HepG2 (cell line): ENCODE data around the gene FUCA2. TPM values are rescaled to one million over a fixed set of nuclear protein-coding genes. Genes with fewer than 3 reads are reported as not detected.

Source experiments
- ATAC-seq: fragments of 200-7000 bp; cut with Tn5 transposase; 3 replicates; pipeline ENCODE4 v1.9.1; 2020; ENCODE audit warnings: mild to moderate bottlenecking, moderate library complexity
- BruUV-seq: library from RNA; stranded (reverse); fragments of 400-500 nt; replicated peaks from 2 replicates; lab custom pipeline; 2021; lab: Mats Ljungman, UMichigan
- CTCF ChIA-PET: fragments of 300-600 bp; formaldehyde crosslinking; extraction: SDS; loops from one replicate; lab custom pipeline; 2021; ENCODE audit warnings: low total read pairs, inconsistent platforms, low intra/inter-chr PET ratio; lab: Yijun Ruan, JAX
- POLR2A ChIA-PET: fragments of 350-600 bp; sonication (Branson Sonifier 250); formaldehyde crosslinking; loops from one replicate; lab custom pipeline; 2020; ENCODE audit warnings: antibody characterized with exemption, inconsistent platforms; lab: Yijun Ruan, JAX
- DNase-seq: peaks from one replicate; pipeline ENCODE4 v3.0.0-alpha.2; 2015; ENCODE audit warnings: low spot score
- FAIRE-seq: peaks from 3 replicates; lab custom pipeline; 2011; peaks lifted over from hg19 to GRCh38; lab: Jason Lieb, UNC
- H2AFZ ChIP-seq: one replicate; pipeline ENCODE4 v1.6.1; 2011; ENCODE audit warnings: low read length, inconsistent platforms
- H3K27ac ChIP-seq: fragments of 300-600 bp; 3 replicates; pipeline ENCODE4 v1.8.0; 2011; ENCODE audit warnings: mixed run types, mild to moderate bottlenecking, mixed read lengths, low read length, inconsistent platforms; ENCODE audit not compliant: insufficient read depth; ENCODE audit errors: extremely low read length
- H3K27me3 ChIP-seq, 2 experiments: fragments of 200-600 bp in 1 of 2; 2 replicates in 1 of 2; 3 replicates in 1 of 2; pipeline versions ENCODE4 v1.6.0 to v1.8.0; 2011; ENCODE audit warnings: low read length in 2 of 2, mild to moderate bottlenecking in 2 of 2, moderate library complexity in 2 of 2, inconsistent platforms in 1 of 2; ENCODE audit not compliant: insufficient read depth in 2 of 2, control insufficient read depth in 1 of 2
- H3K36me3 ChIP-seq, 2 experiments: fragments of 200-600 bp in 1 of 2; replicated peaks in 1 of 2; 2 replicates in 1 of 2; 3 replicates in 1 of 2; pipeline versions ENCODE4 v1.5.1 to v1.8.0; 2011; ENCODE audit warnings: low read length in 2 of 2, inconsistent platforms in 1 of 2; ENCODE audit not compliant: insufficient read depth in 2 of 2, control insufficient read depth in 1 of 2
- H3K4me1 ChIP-seq: 2 replicates; pipeline ENCODE4 v1.5.1; 2012; ENCODE audit warnings: low read length, inconsistent platforms; ENCODE audit not compliant: insufficient read depth
- H3K4me2 ChIP-seq: 2 replicates; pipeline ENCODE4 v1.6.0; 2011; ENCODE audit warnings: low read depth, low read length, inconsistent platforms
- H3K4me3 ChIP-seq, 3 experiments: fragments of 200-600 bp in 1 of 3; sonication (generic), shearing (Covaris generic) in 1 of 3; replicated peaks in 1 of 3; 2 replicates each; pipeline ENCODE4 v1.5.1; 2011 to 2016; ENCODE audit warnings: low read length in 3 of 3, inconsistent platforms in 2 of 3, low read depth in 2 of 3, mild to moderate bottlenecking in 2 of 3, control low read depth in 1 of 3, mixed read lengths in 1 of 3; ENCODE audit not compliant: insufficient read depth in 1 of 3
- H3K79me2 ChIP-seq: one replicate; pipeline ENCODE4 v1.6.1; 2011; ENCODE audit warnings: low read length, inconsistent platforms; ENCODE audit not compliant: insufficient read depth
- H3K9ac ChIP-seq: 2 replicates; pipeline ENCODE4 v1.6.0; 2011; ENCODE audit warnings: mild to moderate bottlenecking, low read depth, low read length, inconsistent platforms; ENCODE audit not compliant: insufficient read depth
- H3K9me3 ChIP-seq: 2 replicates; pipeline ENCODE4 v1.5.1; 2012; ENCODE audit warnings: mild to moderate bottlenecking, low read length
- H4K20me1 ChIP-seq: 2 replicates; pipeline ENCODE4 v1.6.0; 2011; ENCODE audit warnings: inconsistent platforms, mild to moderate bottlenecking, low read length, moderate library complexity; ENCODE audit not compliant: insufficient read depth
- CTCF ChIP-seq: sonication (generic); formaldehyde crosslinking; IDR thresholded peaks from 2 replicates; pipeline ENCODE4 v1.5.0; 2020; ENCODE audit warnings: mild to moderate bottlenecking, missing genetic modification reagents, moderate library complexity
- HNRNPL ChIP-seq: fragments of 200-400 bp; formaldehyde crosslinking; IDR thresholded peaks from 2 replicates; pipeline ENCODE4 v1.6.1; 2017; ENCODE audit warnings: mild to moderate bottlenecking, low read depth, low read length
- JUND ChIP-seq: sonication (generic); formaldehyde crosslinking; IDR thresholded peaks from 2 replicates; pipeline ENCODE4 v1.8.0; 2022; ENCODE audit warnings: mild to moderate bottlenecking, missing genetic modification reagents
- KLF9 ChIP-seq: IDR thresholded peaks from 2 replicates; pipeline ENCODE4 v1.6.1; 2016; ENCODE audit warnings: low read depth
- STAG1 ChIP-seq: sonication (generic); formaldehyde crosslinking; IDR thresholded peaks from 2 replicates; pipeline ENCODE4 v1.4.0; 2020; ENCODE audit warnings: missing genetic modification reagents
- TCF7 ChIP-seq: sonication (generic); IDR thresholded peaks from 2 replicates; pipeline ENCODE4 v1.6.1; 2016; ENCODE audit warnings: antibody characterized with exemption, low read depth
- ZNF660 ChIP-seq: sonication (generic); formaldehyde crosslinking; IDR thresholded peaks from 2 replicates; pipeline ENCODE4 v1.5.1; 2020; ENCODE audit warnings: mild to moderate bottlenecking, low read depth, missing genetic modification reagents, borderline replicate concordance
- WGBS: methylation state at CpG from one replicate; pipeline ENCODE4 v1.1.6; 2017; ENCODE audit warnings: low lambda C conversion rate; 5-methylcytosine and 5-hydroxymethylcytosine counted together
- in situ Hi-C: cut with HindIII; loops from 2 replicates; pipeline ENCODE4 v1.10.0; 2017; ENCODE audit warnings: low pct_unique_long_range_greater_than_20kb; ENCODE audit not compliant: extremely low pct_ligation_motif_present
- intact Hi-C: fragments of 100-400 bp; cut with micrococcal nuclease; formaldehyde crosslinking; loops from one replicate; pipeline ENCODE4 v1.10.0; 2022; ENCODE audit not compliant: unreplicated experiment
- polyA plus RNA-seq, 8 experiments: library from polyadenylated mRNA; depleted of rRNA in 3 of 8; stranded (reverse) in 7 of 8; unstranded in 1 of 8; fragments of >200 nt; fragmentation: Illumina TruSeq in 4 of 8; extraction: Trizol in 4 of 8; gene quantifications; 2 replicates each; pipeline versions ENCODE4 v1.2.1 to v1.2.3, GENCODE V29; 2011 to 2016; ENCODE audit warnings: low read depth in 4 of 8, missing spikeins in 1 of 8, mixed read lengths in 1 of 8; ENCODE audit not compliant: insufficient read depth in 1 of 8
- total RNA-seq, 5 experiments: library from RNA; depleted of rRNA; stranded (reverse); fragments of >200 nt; fragmentation: Illumina TruSeq; extraction: Trizol; gene quantifications; 2 replicates each; pipeline ENCODE4 v1.2.3, GENCODE V29; 2016; ENCODE audit warnings: low read depth in 1 of 5

Gene FUCA2
- total and polyA plus RNA-seq, 2 of the 13 experiments (the other 11 are each of a cell fraction or from before 2014, with no cell fraction given): 87.4 to 144 TPM

DNA sequence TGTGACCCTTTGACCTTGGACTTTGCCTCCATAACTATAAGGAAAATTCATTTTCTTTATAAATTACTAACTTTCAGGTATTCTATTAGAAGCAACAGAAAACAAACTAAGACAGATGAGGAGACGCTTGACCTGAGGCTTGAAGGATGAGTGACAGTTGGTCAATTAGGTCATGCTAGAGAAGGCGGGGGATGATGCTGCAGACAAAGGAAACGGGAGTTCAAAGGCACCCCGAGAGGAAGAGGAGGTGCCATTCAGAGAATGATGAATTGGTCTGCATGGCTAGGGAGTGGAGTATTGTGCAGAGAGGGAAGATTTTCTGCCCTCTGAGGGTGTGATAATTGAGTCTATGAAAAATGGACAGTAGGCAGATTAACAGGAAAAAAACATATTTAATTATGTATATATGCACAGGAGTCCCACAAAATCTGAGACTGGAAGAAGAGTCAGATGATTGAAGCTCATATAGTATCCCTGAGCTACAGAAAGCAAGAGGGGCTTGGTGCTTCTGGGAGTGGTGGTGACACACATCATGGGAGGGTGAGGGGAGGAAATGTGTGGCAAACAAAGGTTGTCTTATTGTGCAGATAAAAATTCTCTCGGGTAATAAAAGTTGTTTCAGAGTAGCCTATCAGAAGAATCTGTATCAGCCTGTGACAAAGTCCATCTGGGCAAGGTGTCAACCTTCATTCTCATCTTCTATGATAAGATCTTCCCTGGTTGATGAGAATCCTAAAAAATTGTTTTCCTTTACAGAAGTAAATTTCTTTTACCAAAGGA, 20.4 kb upstream of the FUCA2 start:
- no peaks in the 10 kb centered on the region for H3K79me2 ChIP-seq
- DNase-seq (no peak), ATAC-seq (no peak), FAIRE-seq (no peak)
- H3K4me3 ChIP-seq: no peak overlapping the region
- intact Hi-C loops: no loop called here
- no peaks in the 10 kb centered on the region for H3K9me3 ChIP-seq
- peaks cover 0 to 27% of the 10 kb centered on the region in 2 experiments; a peak in 4 of 5 replicates for H3K27me3 ChIP-seq
- H2AFZ ChIP-seq: no peak overlapping the region
- no peak overlapping the region for H3K27ac ChIP-seq
- in situ Hi-C loops: no loop called here
- H3K4me1 ChIP-seq: peaks cover 22% of the 10 kb centered on the region
- ChIA-PET POLR2A (no interaction called here), CTCF (no interaction called here)
- 8% methylated on average over 5 of the region's 5 CpGs for WGBS
- no peak overlapping the region for H3K9ac ChIP-seq
- TF ChIP-seq JUND (CRISPR knock-in tag) (no peak), TCF7 (peak; percentile 23; the same call in 1 of the 2 replicates)
- H3K4me2 ChIP-seq: no peak overlapping the region
- H4K20me1 ChIP-seq: no peaks in the 10 kb centered on the region
- no peaks in the 10 kb centered on the region for H3K36me3 ChIP-seq
- no TSS peak for BruUV-seq

- POLR2A ChIA-PET: no interaction called here
These were observed 17.6 kb upstream of the FUCA2 start for GRCh38 chr6:143529095-143529494.

More at GRCh38 chr6:143529095-143529494, 17.6 kb upstream of the FUCA2 start:
- no peak for DNase-seq
- intact Hi-C loops: no loop called here
- TF ChIP-seq CTCF (CRISPR knock-in tag) (peak; percentile 14; the same call in 1 of the 2 replicates), KLF9 (CRISPR knock-in tag) (no peak), STAG1 (peak; percentile 43), ZNF660 (no peak), HNRNPL (no peak)
- H3K79me2 ChIP-seq: no peaks in the 10 kb centered on the region
- no peak overlapping the region for H3K4me2 ChIP-seq
- ATAC-seq: peak; percentile 51
- no peaks in the 10 kb centered on the region for H3K36me3 ChIP-seq
- H4K20me1 ChIP-seq: no peaks in the 10 kb centered on the region
- no peak for FAIRE-seq
- H3K27me3 ChIP-seq: peaks cover 0 to 12% of the 10 kb centered on the region in 2 experiments; a peak in 4 of 5 replicates
- 34% methylated on average over 2 of the region's 2 CpGs for WGBS
- in situ Hi-C loops: no loop called here
- no peak overlapping the region for H2AFZ ChIP-seq
- no peak overlapping the region for H3K9ac ChIP-seq
- CTCF ChIA-PET: no interaction called here
- no peaks in the 10 kb centered on the region for H3K4me1 ChIP-seq
- BruUV-seq: no TSS peak
- no peak overlapping the region for H3K4me3 ChIP-seq
- H3K27ac ChIP-seq: no peak overlapping the region
- no peaks in the 10 kb centered on the region for H3K9me3 ChIP-seq
